Heart left ventricle (tissue), 16 donors: ENCODE measurements around the gene WDR70. TPM values are rescaled to one million over a fixed set of nuclear protein-coding genes. Genes with fewer than 3 reads are reported as not detected.
"Not testable (repeated sequence)": the region's sequence is repeated elsewhere in the genome, so short reads cannot be mapped to it uniquely, and the experiment has no call there.

ENCODE experiments used
- ATAC-seq, 4 donors: fragments of 200-7000 bp; cut with Tn5 transposase; one replicate each; pipeline ENCODE4 v1.9.1; 2020 to 2022; ENCODE audit warnings: moderate library complexity in 4 of 4, mild to moderate bottlenecking in 3 of 4, moderate number of reproducible peaks in 1 of 4
- DNase-seq, 5 donors: peaks; one replicate each; pipeline ENCODE4 v3.0.0-alpha.2; 2020
- H3K27ac ChIP-seq, 12 donors: fragments of 200-600 bp; sonication (generic) in 4 of 12; one replicate each; pipeline versions ENCODE4 v1.5.0 to v1.8.0; 2016 to 2022; ENCODE audit warnings: mild to moderate bottlenecking in 2 of 12
- H3K27me3 ChIP-seq, 9 donors: fragments of 200-600 bp; sonication (generic) in 2 of 9; one replicate each; pipeline versions ENCODE4 v1.5.1 to v1.8.0; 2016 to 2022; ENCODE audit warnings: mild to moderate bottlenecking in 3 of 9
- H3K36me3 ChIP-seq, 9 donors: fragments of 200-600 bp; sonication (generic) in 2 of 9; one replicate each; pipeline versions ENCODE4 v1.5.0 to v1.8.0; 2018 to 2022; ENCODE audit warnings: mild to moderate bottlenecking in 2 of 9
- H3K4me1 ChIP-seq, 12 donors: fragments of 200-600 bp; sonication (generic) in 4 of 12; one replicate each; pipeline versions ENCODE4 v1.5.0 to v1.8.0; 2016 to 2022; ENCODE audit warnings: mild to moderate bottlenecking in 3 of 12
- H3K4me3 ChIP-seq, 12 donors: fragments of 200-600 bp; sonication (generic) in 4 of 12; one replicate each; pipeline versions ENCODE4 v1.5.0 to v1.8.0; 2017 to 2022; ENCODE audit warnings: mild to moderate bottlenecking in 9 of 12, moderate library complexity in 4 of 12
- H3K9me3 ChIP-seq, 12 donors: fragments of 200-600 bp; sonication (generic) in 4 of 12; one replicate each; pipeline versions ENCODE4 v1.5.0 to v1.8.0; 2016 to 2022; ENCODE audit warnings: mild to moderate bottlenecking in 1 of 12
- CTCF ChIP-seq, 12 donors: fragments of 200-600 bp; sonication (generic) in 4 of 12; IDR thresholded peaks; one replicate each; pipeline versions ENCODE4 v1.5.0 to v1.8.0; 2018 to 2022; ENCODE audit warnings: antibody characterized with exemption in 12 of 12, mild to moderate bottlenecking in 5 of 12
- POLR2A ChIP-seq, 2 donors: fragments of 450-650 bp; IDR thresholded peaks; one replicate each; pipeline ENCODE4 v1.6.1; 2017; ENCODE audit warnings: antibody characterized with exemption in 2 of 2, mild to moderate bottlenecking in 2 of 2, moderate library complexity in 2 of 2
- WGBS, 4 donors: extraction: QIAGEN DNeasy Blood & Tissue Kit in 2 of 4; methylation state at CpG; one replicate each; pipeline versions ENCODE4 v1.1.5 to v1.1.7; 2013 to 2018; 5-methylcytosine and 5-hydroxymethylcytosine counted together
- intact Hi-C, 10 donors: fragments of 100-400 bp; cut with DNase I; formaldehyde crosslinking; loops; one replicate each; pipeline versions ENCODE4 v1.11.1 to v1.14.2; 2022
- polyA plus RNA-seq, 2 donors: library from polyadenylated mRNA; stranded (reverse); fragments of 200-250 nt; gene quantifications; one replicate each; pipeline ENCODE4 v1.2.3, GENCODE V29; 2013
- total RNA-seq, 9 donors: library from RNA; depleted of rRNA in 2 of 9; stranded (reverse); fragments of >200 nt in 2 of 9; fragmentation: NEBNext Ultra II Directional in 3 of 9; extraction: Animal tissue kit (Norgen Biotek cat#: 25700) in 3 of 9; gene quantifications; one replicate each; pipeline versions ENCODE4 v1.1.0 to v1.2.4, GENCODE V29; 2016 to 2023
- donor health status: ischemic (EF 13 %, LVEDD 7.1; RV severe dilation, severe dysfunction).
- donor health status: healthy with polysubstance abuse.
- donor health status: DM: no; HTN: yes; CAD: no.
- donor health status: DM: no; HTN: no; CAD: no.
- donor health status: ischemic (EF 25% LVEDD 6.9; RV normal size, moderate dysfunction).
- donor health status: ischemic (EF 25% LVEDD 5.7; RV mildly dilated, moderate dysfunction).
- donor health status: healthy.
- donor health status: DM: yes; HTN: yes; CAD: no.
- donor health status: ischemic (EF 35%, LVEDD 5.7; RV mildly dilated, moderate dysfunction).
- donor health status: nonischemic (EF 11% LVEDD 7.7; RV severe dilation, severe dysfunction).
- donor health status: DM: yes; HTN: yes; CAD: no.
- donor health status: PGD.
- donor health status: ischemic (EF 29% LVEDD 5.4; RV normal size, mild dysfunction).
- donor health status: nonischemic (EF 23%, LVEDD 6.1; RV moderate dilation, normal function).

WDR70 gene
- total and polyA plus RNA-seq, 11 donors = 6.0 to 31.3 (median 13.6) TPM

- no peak overlapping the region for H3K27ac ChIP-seq
- no peaks in the 10 kb centered on the region for H3K27me3 ChIP-seq
- no peak overlapping the region for H3K4me3 ChIP-seq
- ATAC-seq = no peak
- WGBS, 4 donors = 95 to 98% (median 96%) methylated on average over 3 of the region's 3 CpGs
- TF ChIP-seq CTCF (IDR thresholded peaks at IDR 0.05) (no peak), POLR2A (IDR thresholded peaks at IDR 0.05) (no peak)
- no peaks in the 10 kb centered on the region for H3K36me3 ChIP-seq
- DNase-seq = no peak
- no peaks in the 10 kb centered on the region for H3K9me3 ChIP-seq
- intact Hi-C loops = no loop called here
- no peaks in the 10 kb centered on the region for H3K4me1 ChIP-seq
These were observed 199.1 kb downstream of the WDR70 start for GRCh38 chr5:37578176-37578575.

- TF ChIP-seq CTCF (IDR thresholded peaks at IDR 0.05) (no peak), POLR2A (IDR thresholded peaks at IDR 0.05) (no peak)
- WGBS, 4 donors = 60 to 79% (median 70%) methylated on average over 2 of the region's 2 CpGs
- no peaks in the 10 kb centered on the region for H3K4me1 ChIP-seq
- no peaks in the 10 kb centered on the region for H3K27me3 ChIP-seq
- no peak for ATAC-seq
- no peak for DNase-seq
- no peak overlapping the region for H3K4me3 ChIP-seq
- no peak overlapping the region for H3K27ac ChIP-seq
- no peaks in the 10 kb centered on the region for H3K36me3 ChIP-seq
- H3K9me3 ChIP-seq = no peaks in the 10 kb centered on the region
- intact Hi-C loops = no loop called here
These were observed 201.0 kb downstream of the WDR70 start for GRCh38 chr5:37580106-37580505.

GRCh38 chr5:37582202-37582601, 203.1 kb downstream of the WDR70 start:
- no peak for TF ChIP-seq CTCF (IDR thresholded peaks at IDR 0.05)
- no peak for TF ChIP-seq POLR2A (IDR thresholded peaks at IDR 0.05)
- Histone ChIP-seq H3K27me3 (no peaks in the 10 kb centered on the region), H3K27ac (no peak overlapping the region), H3K9me3 (no peaks in the 10 kb centered on the region), H3K4me3 (no peak overlapping the region), H3K4me1 (no peaks in the 10 kb centered on the region), H3K36me3 (no peaks in the 10 kb centered on the region)
- DNase-seq (no peak), ATAC-seq (no peak)
- intact Hi-C loops = no loop called here
- WGBS, 4 donors = 93 to 98% (median 96%) methylated on average over 2 of the region's 2 CpGs

GRCh38 chr5:37593292-37593691, 214.2 kb downstream of the WDR70 start:
- intact Hi-C loops, DNase-seq, H3K27ac ChIP-seq, H3K4me1 ChIP-seq, H3K27me3 ChIP-seq, H3K36me3 ChIP-seq, H3K4me3 ChIP-seq, ATAC-seq: not testable (repeated sequence)
- 90 to 95% (median 93%) methylated on average over 3 of the region's 3 CpGs for WGBS, 4 donors
- H3K9me3 ChIP-seq = peaks cover 0 to 13% (median 0%) of the 10 kb centered on the region in 12 donors

GRCh38 chr5:37594864-37595263, 215.7 kb downstream of the WDR70 start:
- 28 to 66% (median 43%) methylated on average over 2 of the region's 2 CpGs for WGBS, 4 donors
- H3K4me3 ChIP-seq, ATAC-seq, H3K27me3 ChIP-seq, H3K36me3 ChIP-seq, intact Hi-C loops, H3K27ac ChIP-seq, H3K4me1 ChIP-seq, DNase-seq: not testable (repeated sequence)
- H3K9me3 ChIP-seq = peaks cover 0 to 15% (median 0%) of the 10 kb centered on the region in 12 donors
